Vagina (tissue), 2 donors: ENCODE results near the gene ANKS4B.

ENCODE experiments used
- CTCF ChIP-seq, 3 experiments: fragments of 450-650 bp in 2 of 3; fragments of 200-600 bp in 1 of 3; sonication (generic) in 1 of 3; IDR thresholded peaks; one replicate each; pipeline ENCODE4 v1.5.1; 2017 to 2019; ENCODE audit warnings: antibody characterized with exemption in 3 of 3, mild to moderate bottlenecking in 2 of 3, moderate library complexity in 2 of 3
- POLR2A ChIP-seq, 2 donors: fragments of 450-650 bp; IDR thresholded peaks; one replicate each; pipeline ENCODE4 v1.6.1; 2017; ENCODE audit warnings: antibody characterized with exemption in 2 of 2, mild to moderate bottlenecking in 2 of 2, moderate library complexity in 2 of 2

DNA sequence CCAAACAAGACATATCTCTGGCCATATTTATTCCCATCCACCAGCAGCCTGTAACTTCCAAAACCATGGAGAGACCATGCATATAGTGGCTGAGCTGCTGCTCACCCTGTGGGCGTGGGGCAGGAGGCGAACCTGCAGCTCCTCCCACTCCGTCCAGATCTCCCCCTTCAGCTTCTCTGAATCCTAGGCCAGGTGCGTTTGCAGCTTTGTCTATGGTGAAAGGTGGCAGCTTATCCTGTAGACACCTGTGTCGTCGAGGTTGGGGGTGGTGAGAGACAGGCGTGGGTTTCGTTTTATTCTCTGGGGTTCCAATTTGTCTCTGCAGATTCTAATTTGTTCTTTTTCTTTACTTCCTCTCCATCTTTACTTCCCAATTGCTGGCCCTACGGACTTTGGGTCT lies 9.7 kb upstream of the ANKS4B start:
- TF ChIP-seq POLR2A (IDR thresholded peaks at IDR 0.05): no peak
- TF ChIP-seq CTCF (IDR thresholded peaks at IDR 0.05): no peak
